Measurements from ENCODE around the gene TRAPPC12.

The TRAPPC12 gene

DNA sequence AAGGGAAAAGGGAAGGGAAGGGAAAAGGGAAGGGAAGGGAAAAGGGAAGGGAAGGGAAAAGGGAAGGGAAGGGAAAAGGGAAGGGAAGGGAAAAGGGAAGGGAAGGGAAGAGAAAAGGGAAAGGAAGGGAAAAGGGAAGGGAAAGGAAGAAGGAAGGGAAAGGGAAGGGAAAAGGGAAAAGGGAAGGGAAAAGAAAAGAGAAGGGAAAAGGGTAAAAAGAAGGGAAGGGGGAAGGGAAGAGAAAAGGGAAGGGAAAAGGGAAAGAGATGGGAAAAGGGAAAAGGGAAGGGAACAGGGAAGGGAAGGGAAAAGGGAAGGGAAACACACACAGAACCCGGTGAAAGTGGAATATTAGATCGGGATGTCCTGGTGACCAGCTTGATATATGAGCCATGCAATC, 42.6 kb upstream of the TRAPPC12 start:
- Histone ChIP-seq H3K36me3 (ENCODE audit: low read length) (peaks cover 8% of the 10 kb centered on the region), H3K9me2 (replicated peaks; ENCODE audit: insufficient read depth, low read length) (no peaks in the 10 kb centered on the region), H3F3A (ENCODE audit: insufficient read depth) (no peaks in the 10 kb centered on the region), H3K27ac (ENCODE audit: low read depth, low read length) (no peak overlapping the region), H3K79me2 (ENCODE audit: insufficient read depth, low read length) (no peaks in the 10 kb centered on the region), H3K9me3 (ENCODE audit: insufficient read depth, low read length) (no peaks in the 10 kb centered on the region), H3K4me3 (ENCODE audit: insufficient read depth, low read length, poor library complexity, severe bottlenecking) (no peak overlapping the region), H4K20me1 (ENCODE audit: low read depth, low read length) (no peaks in the 10 kb centered on the region), H3K9ac (ENCODE audit: low read length) (no peak overlapping the region), H3K4me2 (ENCODE audit: low read depth, low read length, poor library complexity, severe bottlenecking) (no peak overlapping the region), H2AFZ (ENCODE audit: low read depth, low read length, severe bottlenecking) (no peak overlapping the region), H3K27me3 (ENCODE audit: low read length) (no peaks in the 10 kb centered on the region)
- TF ChIP-seq, protein P1, sequence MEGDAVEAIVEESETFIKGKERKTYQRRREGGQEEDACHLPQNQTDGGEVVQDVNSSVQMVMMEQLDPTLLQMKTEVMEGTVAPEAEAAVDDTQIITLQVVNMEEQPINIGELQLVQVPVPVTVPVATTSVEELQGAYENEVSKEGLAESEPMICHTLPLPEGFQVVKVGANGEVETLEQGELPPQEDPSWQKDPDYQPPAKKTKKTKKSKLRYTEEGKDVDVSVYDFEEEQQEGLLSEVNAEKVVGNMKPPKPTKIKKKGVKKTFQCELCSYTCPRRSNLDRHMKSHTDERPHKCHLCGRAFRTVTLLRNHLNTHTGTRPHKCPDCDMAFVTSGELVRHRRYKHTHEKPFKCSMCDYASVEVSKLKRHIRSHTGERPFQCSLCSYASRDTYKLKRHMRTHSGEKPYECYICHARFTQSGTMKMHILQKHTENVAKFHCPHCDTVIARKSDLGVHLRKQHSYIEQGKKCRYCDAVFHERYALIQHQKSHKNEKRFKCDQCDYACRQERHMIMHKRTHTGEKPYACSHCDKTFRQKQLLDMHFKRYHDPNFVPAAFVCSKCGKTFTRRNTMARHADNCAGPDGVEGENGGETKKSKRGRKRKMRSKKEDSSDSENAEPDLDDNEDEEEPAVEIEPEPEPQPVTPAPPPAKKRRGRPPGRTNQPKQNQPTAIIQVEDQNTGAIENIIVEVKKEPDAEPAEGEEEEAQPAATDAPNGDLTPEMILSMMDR (IDR thresholded peaks at IDR 0.05; ENCODE audit: insufficient read depth, low read length, poor library complexity, severe bottlenecking), result no peak
- TF ChIP-seq EZH2phosphoT487 (conservative IDR thresholded peaks at IDR 0.05; ENCODE audit: low read length), result no peak

DNA sequence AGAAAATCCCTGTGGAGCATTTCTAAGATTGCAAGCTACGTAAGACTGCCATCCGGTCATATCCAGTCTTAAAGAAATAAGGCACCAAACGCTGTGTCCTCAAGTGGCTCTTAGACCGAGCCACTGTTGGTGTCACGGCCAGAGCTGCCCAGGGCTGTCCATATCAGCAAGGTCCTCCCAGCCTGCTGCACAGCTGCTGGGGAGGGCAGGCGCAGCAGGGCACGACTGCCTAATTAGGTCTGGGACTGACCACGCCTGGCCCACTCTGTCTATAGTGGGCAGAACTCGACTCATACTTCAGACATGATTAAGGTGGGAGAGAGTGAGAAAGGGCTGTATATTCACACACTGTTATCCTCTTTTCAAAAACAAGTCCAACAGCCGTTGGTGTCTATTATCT, 41.2 kb upstream of the TRAPPC12 start:
- no peaks in the 10 kb centered on the region for H3F3A ChIP-seq (ENCODE audit: insufficient read depth)
- 0 out of 2 replicates have a peak, but pooled peaks cover 4% of the 10 kb centered on the region for H4K20me1 ChIP-seq (ENCODE audit: low read depth, low read length)
- no peaks in the 10 kb centered on the region for H3K9me2 ChIP-seq (replicated peaks; ENCODE audit: insufficient read depth, low read length)
- no peaks in the 10 kb centered on the region for H3K27me3 ChIP-seq (ENCODE audit: low read length)
- no peak overlapping the region for H2AFZ ChIP-seq (ENCODE audit: low read depth, low read length, severe bottlenecking)
- H3K4me2 ChIP-seq (ENCODE audit: low read depth, low read length, poor library complexity, severe bottlenecking), result no peak overlapping the region
- TF ChIP-seq EZH2phosphoT487 (conservative IDR thresholded peaks at IDR 0.05; ENCODE audit: low read length), result no peak
- TF ChIP-seq, protein P1 (IDR thresholded peaks at IDR 0.05; ENCODE audit: insufficient read depth, low read length, poor library complexity, severe bottlenecking), result no peak
- H3K79me2 ChIP-seq (ENCODE audit: insufficient read depth, low read length), result no peaks in the 10 kb centered on the region
- H3K9me3 ChIP-seq (ENCODE audit: insufficient read depth, low read length), result no peaks in the 10 kb centered on the region
- no peak overlapping the region for H3K9ac ChIP-seq (ENCODE audit: low read length)
- H3K36me3 ChIP-seq (ENCODE audit: low read length), result no peaks in the 10 kb centered on the region
- no peak overlapping the region for H3K4me3 ChIP-seq (ENCODE audit: insufficient read depth, low read length, poor library complexity, severe bottlenecking)
- H3K27ac ChIP-seq (ENCODE audit: low read depth, low read length), result no peak overlapping the region

DNA sequence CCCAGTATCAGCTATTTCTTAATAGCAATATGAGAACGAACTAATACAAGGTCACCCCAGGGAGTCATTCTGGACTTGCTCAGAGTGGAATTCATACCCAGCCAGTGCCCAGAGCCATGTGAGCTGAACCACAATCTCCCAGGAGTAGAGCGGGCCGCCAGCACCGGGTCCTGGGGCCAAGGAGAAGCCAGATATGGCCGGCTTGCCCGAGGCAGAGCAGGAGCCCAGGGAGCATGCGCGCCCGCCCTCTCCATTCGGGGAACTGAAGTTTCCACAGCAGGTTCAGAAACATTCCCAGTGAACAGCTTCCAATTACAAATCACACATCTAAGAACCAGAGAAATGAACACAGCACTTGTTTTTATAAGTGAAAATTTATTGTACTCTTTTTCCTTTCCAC, 39.4 kb upstream of the TRAPPC12 start:
- TF ChIP-seq, protein P1 (IDR thresholded peaks at IDR 0.05; ENCODE audit: insufficient read depth, low read length, poor library complexity, severe bottlenecking), result no peak
- TF ChIP-seq EZH2phosphoT487 (conservative IDR thresholded peaks at IDR 0.05; ENCODE audit: low read length), result no peak
- H3K9ac ChIP-seq (ENCODE audit: low read length), result no peak overlapping the region
- no peaks in the 10 kb centered on the region for H3K27me3 ChIP-seq (ENCODE audit: low read length)
- no peak overlapping the region for H3K27ac ChIP-seq (ENCODE audit: low read depth, low read length)
- no peak overlapping the region for H3K4me2 ChIP-seq (ENCODE audit: low read depth, low read length, poor library complexity, severe bottlenecking)
- H3F3A ChIP-seq (ENCODE audit: insufficient read depth), result no peaks in the 10 kb centered on the region
- no peaks in the 10 kb centered on the region; the same call in 1 of the 2 replicates for H3K79me2 ChIP-seq (ENCODE audit: insufficient read depth, low read length)
- no peaks in the 10 kb centered on the region for H3K36me3 ChIP-seq (ENCODE audit: low read length)
- 0 out of 2 replicates have a peak, but pooled peaks cover 4% of the 10 kb centered on the region for H4K20me1 ChIP-seq (ENCODE audit: low read depth, low read length)
- no peaks in the 10 kb centered on the region for H3K9me3 ChIP-seq (ENCODE audit: insufficient read depth, low read length)
- H3K9me2 ChIP-seq (replicated peaks; ENCODE audit: insufficient read depth, low read length), result no peaks in the 10 kb centered on the region
- no peak overlapping the region for H3K4me3 ChIP-seq (ENCODE audit: insufficient read depth, low read length, poor library complexity, severe bottlenecking)
- no peak overlapping the region for H2AFZ ChIP-seq (ENCODE audit: low read depth, low read length, severe bottlenecking)

All from SU-DHL-6 (cell line).